Suprapubic skin (tissue), 2 donors: ENCODE measurements around the gene LMBR1L.

ENCODE experiments used
- EP300 ChIP-seq: sonication (generic); formaldehyde crosslinking; IDR thresholded peaks from one replicate; pipeline ENCODE4 v1.6.1; 2017; ENCODE audit warnings: antibody characterized with exemption
- POLR2A ChIP-seq, 2 donors: fragments of 450-650 bp; IDR thresholded peaks; one replicate each; pipeline ENCODE4 v1.6.1; 2017; ENCODE audit warnings: antibody characterized with exemption in 2 of 2, mild to moderate bottlenecking in 2 of 2, moderate library complexity in 2 of 2

GRCh38 chr12:49131894-49132461 is 21.3 kb upstream of the LMBR1L start:
- TF ChIP-seq POLR2A (IDR thresholded peaks at IDR 0.05) (no peak), EP300 (no peak)
